GM19035 (cell line): ENCODE results near the gene IFT27.

Experiments
- ATAC-seq: cut with Tn5 transposase; IDR thresholded peaks from one replicate; pipeline ENCODE4 v1.9.1; 2021; ENCODE audit not compliant: unreplicated experiment

IFT27 gene, protein sequence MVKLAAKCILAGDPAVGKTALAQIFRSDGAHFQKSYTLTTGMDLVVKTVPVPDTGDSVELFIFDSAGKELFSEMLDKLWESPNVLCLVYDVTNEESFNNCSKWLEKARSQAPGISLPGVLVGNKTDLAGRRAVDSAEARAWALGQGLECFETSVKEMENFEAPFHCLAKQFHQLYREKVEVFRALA

DNA sequence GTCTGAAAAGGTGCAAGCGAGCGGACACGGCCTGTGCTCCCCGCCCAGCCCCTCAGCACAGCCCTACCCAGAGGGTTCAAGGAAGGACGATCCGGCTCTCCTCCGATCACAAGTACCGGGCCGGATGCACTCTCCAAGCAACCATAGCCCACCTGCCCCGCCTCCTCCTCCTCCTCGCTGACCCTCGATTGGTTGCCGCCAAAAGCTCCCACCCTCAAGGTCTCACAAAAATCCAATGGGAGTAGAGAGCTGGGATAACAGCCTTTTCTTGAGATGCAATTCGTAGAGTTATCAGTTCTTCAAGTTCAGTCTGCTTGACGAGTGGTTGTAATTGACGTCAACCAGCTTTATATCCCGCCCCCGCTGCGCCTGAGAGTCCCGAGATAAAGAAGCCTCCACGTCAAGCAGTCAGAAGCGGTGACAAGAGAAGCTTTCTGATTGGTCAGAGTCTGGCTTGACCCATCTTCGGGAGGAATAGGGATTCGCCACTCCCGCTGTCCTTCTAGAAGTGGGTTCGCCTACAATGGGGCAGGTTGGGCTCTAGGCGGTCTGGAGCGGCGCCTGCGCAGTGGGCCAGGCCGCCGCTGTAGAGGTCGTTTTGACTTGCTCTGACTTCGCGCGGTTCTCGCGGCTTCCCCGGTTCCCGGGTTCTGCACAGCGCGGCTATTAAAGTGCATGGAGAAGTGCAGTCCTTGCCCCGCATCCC is at the start of gene IFT27:
IFT27 (minus strand) TSS at position 156 of the 706 bp plus-strand sequence. CDS start 412 bp downstream, outside the sequence.
- peak; percentile 88 for ATAC-seq

DNA sequence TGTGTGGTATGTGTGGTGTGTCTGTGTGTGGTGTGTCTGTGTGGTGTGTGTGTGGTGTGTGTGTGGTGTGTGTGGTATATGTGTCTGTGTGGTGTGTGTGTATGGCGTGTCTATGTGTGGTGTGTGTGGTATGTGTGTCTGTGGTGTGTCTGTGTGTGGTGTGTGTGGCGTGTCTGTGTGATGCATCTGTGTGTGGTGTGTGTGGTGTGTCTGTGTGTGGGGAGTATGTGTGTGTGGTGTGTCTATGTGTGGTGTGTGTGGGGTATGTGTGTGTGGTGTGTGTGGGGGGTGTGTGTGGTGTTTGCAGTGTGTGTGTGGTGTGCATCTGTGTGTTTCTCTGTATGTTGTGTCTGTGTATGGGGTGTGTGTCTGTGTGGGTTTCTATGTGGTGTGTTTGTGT is 48.7 kb upstream of the IFT27 start:
- ATAC-seq, result no peak

DNA sequence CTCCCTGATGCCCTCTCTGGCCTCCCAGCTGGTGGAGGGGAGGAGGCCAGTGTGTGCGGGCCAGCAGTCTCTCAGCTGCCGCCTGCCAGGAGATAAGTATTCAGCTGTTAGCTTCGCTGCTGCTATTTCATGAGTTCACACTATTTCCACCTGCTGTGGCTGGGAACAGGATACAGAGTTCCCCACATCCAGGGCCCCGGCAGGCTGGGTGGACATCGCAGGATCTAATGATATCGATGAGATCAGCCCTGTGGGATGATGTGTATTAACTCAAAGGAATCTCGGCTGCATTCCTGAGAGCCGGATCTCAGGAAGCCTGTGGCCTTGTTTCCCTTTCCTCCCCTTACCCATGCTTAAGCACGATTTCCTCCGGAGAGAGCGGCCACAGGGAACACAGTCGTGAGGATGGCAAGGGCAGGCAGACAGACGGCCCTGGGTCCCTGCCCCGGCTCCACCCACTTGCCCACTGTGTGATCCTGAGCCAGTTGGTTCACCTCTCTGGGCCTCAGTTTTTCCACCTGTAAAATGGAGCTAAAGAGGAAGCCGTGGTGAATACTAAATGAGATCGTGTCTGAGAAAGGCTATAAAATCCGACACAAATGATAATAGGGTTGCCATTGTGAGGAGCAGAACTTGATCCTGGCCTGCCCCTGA is 47.4 kb upstream of the IFT27 start:
- no peak for ATAC-seq

DNA sequence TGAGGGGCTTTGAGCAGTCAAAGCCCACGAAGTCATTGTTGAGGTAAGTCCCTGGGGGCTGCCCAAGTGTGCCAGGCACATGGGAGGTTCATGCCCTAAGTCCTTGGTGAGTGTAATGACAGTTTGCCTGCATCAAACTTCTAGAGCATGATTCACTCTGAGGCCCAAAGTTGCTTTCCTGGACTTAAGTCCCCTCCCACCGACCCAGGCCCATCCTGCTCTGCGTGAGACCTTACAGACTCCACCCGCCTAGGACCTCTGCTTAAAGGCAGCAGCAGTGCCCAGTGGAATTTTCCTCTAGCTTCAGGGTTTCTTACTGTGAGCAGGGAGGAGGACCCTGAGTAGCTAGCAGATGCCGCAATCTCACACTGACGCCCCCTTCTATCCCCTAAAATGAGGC is 46.7 kb upstream of the IFT27 start:
- ATAC-seq, result no peak

DNA sequence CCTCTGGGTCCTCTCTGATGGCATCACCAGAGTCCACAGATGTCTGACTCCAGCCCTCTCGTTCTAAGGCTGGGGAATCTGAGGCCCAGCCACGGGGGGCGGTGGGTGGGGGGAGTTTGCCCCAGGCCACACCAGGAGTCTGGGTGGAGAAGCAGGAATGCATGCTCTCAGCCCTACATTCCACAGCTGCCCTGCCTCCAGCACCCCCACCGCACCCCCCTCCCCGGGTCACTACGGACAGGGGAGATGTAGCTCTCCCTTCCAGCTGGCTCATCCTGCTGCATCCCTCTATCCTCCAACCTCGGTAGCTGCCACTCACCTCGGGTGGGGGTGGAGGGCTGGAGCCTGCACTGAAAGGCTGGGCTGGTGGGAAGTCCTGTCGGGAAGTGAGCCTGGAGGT is 43.2 kb upstream of the IFT27 start:
- no peak for ATAC-seq

DNA sequence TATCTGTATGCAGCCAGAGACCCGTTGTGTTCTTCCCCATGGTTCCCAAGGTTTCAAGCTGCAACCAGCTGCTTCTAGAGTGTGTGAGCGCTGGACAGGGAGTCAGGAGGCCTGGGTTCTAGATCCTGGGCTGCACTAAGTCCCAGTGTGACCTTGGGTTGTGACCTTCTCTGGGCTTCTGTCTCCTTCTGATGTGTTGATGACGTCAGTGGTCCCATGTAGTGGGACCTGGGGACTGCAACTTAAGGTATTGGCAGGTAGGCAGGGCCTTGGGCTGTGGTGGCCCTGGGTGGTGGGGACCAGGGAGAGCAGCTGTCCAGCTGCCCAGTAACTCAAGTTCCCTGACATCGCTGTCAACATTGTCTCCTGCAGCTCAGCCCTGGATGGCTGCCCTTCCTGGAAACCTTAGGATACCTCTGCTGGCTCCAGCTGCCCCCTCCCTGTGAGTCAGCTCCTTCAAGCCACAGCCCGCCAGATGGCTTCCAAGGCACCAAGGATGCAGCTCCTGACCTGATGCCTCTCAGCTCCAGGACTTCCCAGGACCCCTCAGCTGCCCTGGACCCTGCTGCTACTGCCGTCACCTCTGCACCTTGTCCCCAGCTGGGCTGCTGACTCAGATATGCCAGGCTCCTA is 42.2 kb upstream of the IFT27 start:
- no peak for ATAC-seq

DNA sequence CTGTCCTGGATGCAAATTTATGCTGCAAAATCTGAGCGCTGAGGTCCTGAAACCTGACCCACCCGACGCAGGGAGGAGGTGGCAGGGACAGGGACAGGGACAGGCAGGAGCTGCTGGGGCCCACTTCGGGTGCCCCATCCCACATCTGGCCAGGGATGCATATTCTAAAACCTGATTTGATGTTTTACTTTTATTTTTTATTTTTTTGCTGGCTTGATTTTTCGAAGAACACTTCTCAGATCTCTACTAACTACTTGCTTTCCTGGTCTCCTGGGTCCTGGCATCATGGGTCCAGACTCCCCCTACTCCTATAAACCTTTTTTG is 41.6 kb upstream of the IFT27 start:
- no peak for ATAC-seq

DNA sequence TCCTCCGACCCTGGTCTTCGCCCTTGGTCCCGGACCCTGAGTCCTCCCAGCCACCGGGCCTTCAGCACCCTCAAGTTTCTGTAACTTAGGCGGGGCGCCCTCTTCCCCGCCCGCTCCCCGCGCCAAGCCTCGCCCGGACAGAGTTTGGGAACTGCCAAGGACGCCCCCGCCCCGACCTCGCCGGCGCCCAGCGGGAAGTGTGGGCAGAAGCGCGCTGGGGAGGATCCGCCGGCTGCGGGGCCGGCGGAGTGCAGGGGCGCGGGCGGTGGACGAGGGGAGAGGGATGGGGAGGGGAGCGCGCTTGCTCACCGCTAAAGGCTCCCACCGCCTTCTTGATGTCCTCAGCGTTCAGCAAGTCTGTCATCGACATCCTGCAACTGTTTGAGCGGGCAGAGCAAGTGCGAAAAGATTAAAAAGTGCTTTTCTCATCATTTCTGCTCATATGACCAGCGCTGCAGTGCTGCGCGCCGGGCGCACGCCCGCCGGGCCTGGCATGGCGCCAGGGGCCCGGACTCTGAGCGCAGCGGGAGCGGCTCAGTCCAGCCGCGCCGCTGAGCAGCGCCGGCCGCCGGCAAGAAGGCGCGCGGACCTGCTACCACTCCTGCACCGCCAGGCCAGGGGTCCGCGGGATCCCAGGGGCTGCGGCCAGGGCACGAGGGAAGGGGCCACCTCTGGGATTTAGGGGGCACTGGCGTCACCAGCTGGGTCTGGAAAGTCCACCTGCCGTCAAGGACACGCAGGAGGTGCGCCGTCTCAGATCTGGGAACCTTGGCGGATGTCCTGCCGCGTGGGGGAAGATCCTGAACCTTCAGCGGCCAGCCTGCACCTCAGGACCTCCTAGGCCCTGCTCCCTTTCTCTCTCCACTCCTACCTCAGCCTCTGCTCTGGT is 41.0 kb upstream of the IFT27 start, which contains the start of gene PVALB:
PVALB (minus strand) TSS at position 400 of the 889 bp plus-strand sequence; CDS start at position 370, 30 bp downstream.
- ATAC-seq, result no peak

DNA sequence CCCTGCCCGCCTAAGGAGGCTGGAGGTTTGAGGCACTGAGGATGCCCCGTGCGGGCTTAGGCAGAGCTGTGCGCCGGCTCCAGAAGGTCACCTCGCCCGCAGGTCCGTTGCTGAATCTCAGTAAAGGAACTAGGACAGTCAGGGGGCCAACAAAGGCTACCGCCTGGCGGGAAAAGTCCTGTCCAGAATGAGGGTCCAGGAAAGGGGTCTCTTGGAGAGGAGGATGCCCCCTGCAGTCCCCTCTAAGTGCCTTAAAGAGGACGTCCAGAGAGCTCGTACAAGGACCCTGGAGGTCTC is 40.4 kb upstream of the IFT27 start:
- no peak for ATAC-seq

DNA sequence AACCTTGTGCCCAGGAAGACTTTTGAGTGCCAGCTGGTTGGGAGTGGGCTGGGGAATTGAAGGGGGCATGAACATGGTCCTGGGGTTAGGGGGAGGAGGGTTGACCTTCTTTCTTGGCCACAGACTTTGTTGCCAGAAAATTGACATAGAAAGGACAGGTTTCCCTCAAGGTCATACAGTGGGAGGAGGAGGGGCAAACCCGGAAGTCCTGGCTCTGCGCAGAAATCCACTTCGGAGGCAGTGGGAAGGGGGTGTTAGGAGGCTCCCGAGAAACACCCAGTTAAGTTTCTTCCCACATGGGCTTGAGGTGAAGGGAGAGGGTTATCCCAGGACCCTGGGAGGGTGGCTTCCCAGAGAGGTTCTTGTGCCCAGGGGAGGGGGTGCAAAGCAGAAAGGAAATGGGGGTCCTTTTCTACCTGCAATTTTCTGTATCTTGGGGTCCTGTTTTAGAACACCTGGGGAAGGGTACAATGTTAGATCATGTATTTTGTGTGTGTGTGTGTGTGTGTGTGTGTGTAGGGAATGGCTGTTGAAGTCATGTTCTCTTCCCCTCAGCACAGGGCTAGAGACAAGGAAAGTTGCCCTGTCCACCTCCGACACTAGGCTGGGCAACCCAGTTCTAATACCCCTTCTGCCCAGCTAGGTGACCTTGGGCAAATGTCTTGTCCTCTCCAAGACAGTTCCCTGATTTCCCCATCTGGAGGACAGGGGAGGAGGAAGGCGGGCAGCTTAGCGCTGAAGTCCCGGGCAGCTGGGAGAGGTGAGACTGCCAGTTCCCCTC is 39.8 kb upstream of the IFT27 start:
- no peak for ATAC-seq

DNA sequence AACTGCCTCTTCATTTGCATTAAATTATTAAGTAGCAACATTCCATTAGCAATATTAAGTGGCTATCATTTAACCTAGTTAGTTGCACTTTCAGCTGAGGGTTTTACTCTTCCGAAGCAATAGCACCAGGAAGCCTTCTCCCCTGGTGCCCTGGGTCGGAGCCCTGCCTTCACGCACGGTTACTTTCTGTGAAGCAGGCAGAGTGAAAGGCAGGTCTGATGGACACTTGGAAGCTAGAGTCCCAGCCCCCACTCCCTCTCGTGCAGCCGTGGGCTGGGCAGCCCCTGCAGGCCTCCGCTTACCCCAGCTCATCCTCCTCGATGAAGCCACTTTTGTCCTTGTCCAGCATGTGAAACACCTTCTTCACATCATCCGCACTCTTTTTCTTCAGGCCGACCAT is 38.9 kb upstream of the IFT27 start:
- ATAC-seq, result no peak

DNA sequence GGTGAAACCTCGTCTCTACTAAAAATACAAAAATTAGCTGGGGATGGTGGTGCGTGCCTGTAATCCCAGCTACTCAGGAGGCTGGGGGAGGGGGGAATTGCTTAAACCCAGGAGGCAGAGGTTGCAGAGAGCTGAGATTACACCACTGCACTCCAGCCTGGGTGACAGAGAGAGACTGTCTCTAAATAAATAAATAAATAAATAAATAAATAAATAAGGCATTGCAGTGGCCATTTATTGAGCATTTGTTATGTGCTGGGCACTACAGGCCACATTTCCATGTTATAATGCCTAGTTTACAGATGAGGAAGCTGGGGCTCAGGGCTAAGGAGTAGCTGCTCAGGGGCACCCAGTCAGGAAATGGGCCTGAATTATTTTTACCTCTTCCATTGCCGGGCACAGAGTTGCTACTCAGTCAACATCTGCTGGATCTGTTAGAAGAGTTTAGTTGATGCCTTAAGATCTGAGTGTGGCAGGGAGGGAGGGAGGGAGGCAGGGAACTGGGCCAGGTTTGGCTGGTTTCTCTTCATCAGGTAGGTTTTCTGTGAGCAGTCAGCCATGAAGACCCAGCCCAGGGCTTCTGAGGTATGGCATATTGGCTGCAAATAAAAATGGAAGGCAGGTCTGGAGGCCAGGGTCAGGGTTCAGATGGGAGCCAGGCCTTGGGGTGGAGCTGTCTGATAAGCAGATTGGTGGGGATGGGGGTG is 35.3 kb upstream of the IFT27 start:
- ATAC-seq, result no peak

DNA sequence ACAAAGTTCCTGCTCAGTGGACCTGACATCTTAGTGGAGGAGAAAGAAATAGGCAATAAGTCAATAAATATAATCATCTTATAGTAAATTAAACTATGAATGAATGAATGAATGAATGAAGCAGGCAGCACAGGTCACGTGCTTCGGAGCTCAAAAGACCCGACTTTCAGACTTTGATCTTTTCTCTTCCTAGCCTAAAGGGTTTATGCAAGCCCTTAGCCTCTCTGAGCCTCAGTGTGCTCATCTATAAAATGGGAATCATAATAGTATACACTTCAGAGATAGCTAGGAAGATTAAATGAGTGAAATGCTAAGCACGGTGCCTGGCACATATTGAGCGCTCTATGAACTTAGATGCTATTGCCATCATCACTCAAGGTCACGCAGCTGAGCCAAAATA is 33.4 kb upstream of the IFT27 start:
- ATAC-seq, result no peak

DNA sequence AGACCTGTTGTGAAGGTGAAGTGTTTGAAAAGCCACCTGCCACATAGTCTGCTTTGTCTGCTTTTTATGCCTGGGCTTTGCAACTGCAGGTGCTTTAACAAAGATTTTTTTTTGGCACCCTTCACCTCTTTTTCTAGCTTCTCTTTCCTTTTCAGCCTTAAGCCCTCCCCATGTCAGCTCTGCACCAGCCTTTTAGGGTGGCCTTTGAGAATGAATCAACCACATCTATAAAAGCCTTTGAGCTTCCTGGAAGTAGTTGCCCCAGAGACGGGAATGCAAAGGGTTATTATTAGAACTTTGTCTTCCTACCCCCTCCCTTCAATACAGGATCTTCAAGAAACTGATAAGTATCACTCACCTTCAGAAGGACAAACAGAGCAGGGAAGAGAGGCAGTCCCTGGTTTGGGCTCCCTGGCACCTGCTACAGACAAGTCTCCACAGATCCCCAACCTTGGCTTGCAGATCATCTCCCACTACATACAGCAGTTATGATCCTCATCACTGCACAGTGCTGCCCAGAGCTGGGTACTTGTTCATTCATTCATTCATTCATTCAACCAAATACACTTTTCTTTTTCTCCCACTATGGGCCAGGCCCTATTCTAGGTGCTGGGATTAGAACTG is 32.9 kb upstream of the IFT27 start:
- ATAC-seq, result no peak

DNA sequence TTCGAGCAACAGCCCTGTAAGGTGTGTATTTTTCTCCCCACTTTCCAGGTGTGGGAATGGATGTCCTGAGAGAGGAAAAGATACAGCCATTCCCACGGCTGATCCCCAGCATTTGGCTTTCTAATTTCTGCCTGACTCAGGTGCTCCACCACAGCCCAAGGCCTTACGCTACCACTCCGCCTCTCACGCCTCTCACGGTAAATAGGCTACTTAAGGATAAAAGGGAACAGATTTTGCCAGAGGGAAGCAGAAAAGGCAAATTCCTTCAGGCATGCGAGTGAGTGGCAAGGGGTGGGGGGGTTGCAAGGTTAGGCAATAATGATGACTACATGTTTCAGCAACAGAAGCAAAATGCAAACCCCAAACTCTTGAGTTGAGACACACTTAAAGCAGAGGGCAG is 31.7 kb upstream of the IFT27 start:
- no peak for ATAC-seq

DNA sequence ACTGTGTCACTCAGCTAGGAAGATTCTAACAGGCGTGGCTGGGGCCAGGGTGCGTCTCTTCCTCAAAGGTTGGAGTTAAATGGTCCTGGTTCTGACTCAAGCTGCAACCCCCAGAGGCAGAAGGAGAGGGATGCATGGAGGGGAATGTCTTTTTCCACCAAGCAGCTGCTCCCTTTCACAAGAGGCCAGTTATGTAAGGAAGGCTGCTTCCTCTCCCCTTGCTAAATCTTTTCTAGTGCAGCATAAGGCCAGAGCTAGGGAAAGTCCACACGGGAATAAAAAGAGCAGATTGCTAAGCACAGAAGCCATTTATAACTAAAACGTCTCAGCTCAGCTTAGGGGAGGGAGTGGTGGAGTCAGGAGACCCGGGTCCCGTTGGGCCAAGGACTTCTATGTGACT is 30.9 kb upstream of the IFT27 start:
- ATAC-seq, result no peak

DNA sequence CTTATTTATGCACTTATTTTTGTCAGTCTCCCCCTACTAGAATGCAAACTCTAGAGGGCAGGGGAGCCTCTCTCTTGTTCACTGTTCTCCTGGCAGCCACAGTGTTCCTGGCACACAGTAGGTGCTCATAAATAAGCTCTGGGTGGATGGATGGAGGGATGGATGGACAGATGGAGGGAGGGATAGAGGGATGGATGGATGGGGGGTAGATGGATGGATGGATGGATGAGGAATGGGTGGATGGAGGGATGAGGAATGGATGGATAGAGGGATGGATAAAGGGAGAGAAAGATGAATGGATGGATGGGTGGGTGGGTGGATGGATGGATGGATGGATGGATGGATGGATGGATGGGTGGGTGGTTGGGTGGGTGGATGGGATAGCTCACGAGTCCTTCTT is 27.4 kb upstream of the IFT27 start:
- no peak for ATAC-seq

DNA sequence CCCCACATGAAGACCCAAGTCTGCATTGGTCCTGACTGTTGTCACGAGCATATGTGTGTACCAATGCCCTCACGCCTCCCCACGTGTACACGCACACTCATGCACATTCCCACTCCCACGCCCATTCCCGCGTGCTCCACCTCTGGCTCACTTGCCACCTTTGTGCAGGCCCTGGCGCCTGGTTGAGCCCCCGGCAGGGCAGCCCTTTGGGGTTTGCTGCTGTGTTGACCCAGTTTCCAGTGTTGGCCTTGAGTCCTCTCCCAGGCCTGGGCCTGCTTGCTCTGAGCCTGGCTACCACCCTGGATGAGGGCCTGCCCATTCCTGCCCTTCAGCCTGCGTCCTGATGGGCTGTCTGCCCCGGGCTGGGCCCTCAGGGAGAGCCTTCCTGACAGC is 22.8 kb upstream of the IFT27 start:
- ATAC-seq, result no peak

DNA sequence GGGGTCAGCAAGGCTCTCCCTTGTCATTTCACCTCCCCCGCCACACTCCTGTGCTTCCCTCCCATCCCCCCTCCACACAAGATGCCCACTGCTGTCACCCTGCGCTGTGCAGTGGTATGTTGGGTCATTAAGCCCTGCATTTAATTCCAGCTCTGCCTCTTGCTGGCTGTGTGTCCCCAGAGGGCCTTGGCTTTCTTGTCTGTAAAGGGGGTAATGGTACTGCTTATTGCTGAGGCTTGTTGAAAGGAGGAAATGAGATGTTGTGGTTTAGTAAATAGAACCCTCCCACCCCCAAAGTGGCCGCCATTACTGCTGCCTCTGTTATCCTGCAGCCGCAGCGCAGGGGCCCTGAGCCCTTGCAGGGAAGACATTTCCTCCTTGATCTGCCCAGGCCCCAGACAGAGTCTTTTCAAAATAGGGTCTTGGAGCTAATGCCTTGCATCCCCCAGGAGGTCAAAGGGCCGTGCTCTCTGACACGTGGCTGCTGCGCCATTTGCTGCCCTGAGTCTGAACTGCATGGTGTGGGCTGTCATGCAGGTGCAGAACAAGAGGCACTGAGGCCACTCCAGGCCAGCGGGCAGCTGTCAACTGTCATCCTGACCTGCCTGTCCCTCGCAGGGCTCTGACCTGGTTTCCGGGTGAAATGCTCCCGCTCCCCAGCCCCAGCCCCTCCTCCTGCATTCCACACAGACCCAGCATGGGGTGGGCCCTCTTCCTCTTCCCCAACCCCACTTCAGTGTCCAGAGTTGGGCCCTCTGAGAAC is 22.2 kb upstream of the IFT27 start:
- no peak for ATAC-seq
